ENCODE measurements around the gene KCNAB1. TPM values are rescaled to one million over a fixed set of nuclear protein-coding genes. Genes with fewer than 3 reads are reported as not detected.

The KCNAB1 gene
- total and polyA plus RNA-seq, 4 donors: 0.76 to 2.8 (median 1.0) TPM

GRCh38 chr3:156233876-156234275 lies 113.5 kb downstream of the KCNAB1 start:
- H3K9me3 ChIP-seq (ENCODE audit: control insufficient read depth in 4 of 4, low read length in 3 of 4): no peaks in the 10 kb centered on the region
- no peak for DNase-seq (ENCODE audit: low spot score)
- TF ChIP-seq EGR1 (IDR thresholded peaks at IDR 0.05; ENCODE audit: low read depth in 2 of 2) (no peak), ZBTB33 (IDR thresholded peaks at IDR 0.05) (no peak), CTCF (IDR thresholded peaks at IDR 0.05; ENCODE audit: low read depth, low read length, missing input control) (no peak), HNF4A (conservative IDR thresholded peaks at IDR 0.05) (no peak), HNF4G (IDR thresholded peaks at IDR 0.05) (no peak), RAD21 (IDR thresholded peaks at IDR 0.05) (no peak), TAF1 (conservative IDR thresholded peaks at IDR 0.05) (no peak), ATF3 (IDR thresholded peaks at IDR 0.05) (no peak), YY1 (IDR thresholded peaks at IDR 0.05) (no peak), MAX (IDR thresholded peaks at IDR 0.05) (no peak), JUND (IDR thresholded peaks at IDR 0.05) (no peak), FOXA1 (IDR thresholded peaks at IDR 0.05) (no peak), RXRA (IDR thresholded peaks at IDR 0.05) (no peak), REST (IDR thresholded peaks at IDR 0.05) (no peak), SP1 (IDR thresholded peaks at IDR 0.05) (no peak)
- no peaks in the 10 kb centered on the region for H3K27me3 ChIP-seq (ENCODE audit: control insufficient read depth in 4 of 4, insufficient read depth in 4 of 4, low read length in 3 of 4)
- 93% methylated on average over 2 of the region's 2 CpGs for WGBS
- no peaks in the 10 kb centered on the region for H3K36me3 ChIP-seq (ENCODE audit: control insufficient read depth in 4 of 4, insufficient read depth in 3 of 4, low read depth in 1 of 4, low read length in 3 of 4)
- H3K9ac ChIP-seq (ENCODE audit: low read depth in 1 of 2, low read length in 2 of 2): no peak overlapping the region
- no peak overlapping the region for H3K27ac ChIP-seq (ENCODE audit: low read depth in 1 of 2, low read length in 2 of 2)
- H3K4me3 ChIP-seq (ENCODE audit: low read depth in 1 of 3, low read length in 3 of 3): no peak overlapping the region
- H3K4me1 ChIP-seq (ENCODE audit: control insufficient read depth in 4 of 4, insufficient read depth in 4 of 4, low read length in 3 of 4): no peaks in the 10 kb centered on the region

- H3K27me3 ChIP-seq (ENCODE audit: control insufficient read depth in 4 of 4, insufficient read depth in 4 of 4, low read length in 3 of 4): no peaks in the 10 kb centered on the region
- H3K27ac ChIP-seq (ENCODE audit: low read depth in 1 of 2, low read length in 2 of 2): no peak overlapping the region
- H3K9me3 ChIP-seq (ENCODE audit: control insufficient read depth in 4 of 4, low read length in 3 of 4): no peaks in the 10 kb centered on the region
- H3K36me3 ChIP-seq (ENCODE audit: control insufficient read depth in 4 of 4, insufficient read depth in 3 of 4, low read depth in 1 of 4, low read length in 3 of 4): no peaks in the 10 kb centered on the region
- H3K4me1 ChIP-seq (ENCODE audit: control insufficient read depth in 4 of 4, insufficient read depth in 4 of 4, low read length in 3 of 4): no peaks in the 10 kb centered on the region
- 55% methylated on average over 3 of the region's 3 CpGs for WGBS
- H3K4me3 ChIP-seq (ENCODE audit: low read depth in 1 of 3, low read length in 3 of 3): no peak overlapping the region
- no peak for DNase-seq (ENCODE audit: low spot score)
- no peak overlapping the region for H3K9ac ChIP-seq (ENCODE audit: low read depth in 1 of 2, low read length in 2 of 2)
- no peak for TF ChIP-seq CTCF (IDR thresholded peaks at IDR 0.05; ENCODE audit: low read depth, low read length, missing input control)
- no peak for TF ChIP-seq NR2F2 (IDR thresholded peaks at IDR 0.05)
- TF ChIP-seq FOXA2 (IDR thresholded peaks at IDR 0.05): no peak
- TF ChIP-seq JUND (IDR thresholded peaks at IDR 0.05): no peak
- TF ChIP-seq RXRA (IDR thresholded peaks at IDR 0.05): no peak
- no peak for TF ChIP-seq RAD21 (IDR thresholded peaks at IDR 0.05)
- no peak for TF ChIP-seq ZBTB33 (IDR thresholded peaks at IDR 0.05)
- TF ChIP-seq SP1 (IDR thresholded peaks at IDR 0.05): no peak
- TF ChIP-seq GABPA (IDR thresholded peaks at IDR 0.05 in 1 of 2, conservative IDR thresholded peaks at IDR 0.05 in 1 of 2): no peak
- no peak for TF ChIP-seq EGR1 (IDR thresholded peaks at IDR 0.05; ENCODE audit: low read depth in 2 of 2)
- TF ChIP-seq ATF3 (IDR thresholded peaks at IDR 0.05): no peak
- TF ChIP-seq MAX (IDR thresholded peaks at IDR 0.05): no peak
Measured at GRCh38 chr3:156236556-156237260, 116.3 kb downstream of the KCNAB1 start.

Data from liver (tissue), 9 donors.